Natural killer cell (primary cell): ENCODE data around the gene TLE1. TPM values are rescaled to one million over a fixed set of nuclear protein-coding genes. Genes with fewer than 3 reads are reported as not detected.
A peak's percentile ranks its signal among the peaks of the same experiment; 100 is the strongest.

Experiments used
- ATAC-seq, 3 donors: fragments of 150-1000 bp in 2 of 3; fragments of 200-7000 bp in 1 of 3; cut with Tn5 transposase; 1 replicate in 1 of 3; 2 replicates in 2 of 3; pipeline ENCODE4 v1.10.0; 2021; ENCODE audit warnings: mild to moderate bottlenecking in 2 of 3, moderate library complexity in 2 of 3
- DNase-seq, 2 donors: peaks; one replicate each; pipeline versions ENCODE4 v3.0.0 to v3.0.0-alpha.2; 2013 to 2021; ENCODE audit warnings: mixed read lengths in 1 of 2
- H3K27ac ChIP-seq: one replicate; pipeline ENCODE4 v1.5.1; 2013; ENCODE audit warnings: mild to moderate bottlenecking, low read length
- H3K27me3 ChIP-seq: one replicate; pipeline ENCODE4 v1.6.1; 2013; ENCODE audit warnings: low read length; ENCODE audit not compliant: control insufficient read depth, insufficient read depth
- H3K36me3 ChIP-seq: one replicate; pipeline ENCODE4 v1.6.1; 2013; ENCODE audit warnings: low read length; ENCODE audit not compliant: control insufficient read depth, insufficient read depth
- H3K4me1 ChIP-seq: one replicate; pipeline ENCODE4 v1.6.1; 2013; ENCODE audit warnings: low read length; ENCODE audit not compliant: control insufficient read depth, insufficient read depth
- H3K4me3 ChIP-seq: one replicate; pipeline ENCODE4 v1.5.1; 2013; ENCODE audit warnings: low read length
- H3K9me3 ChIP-seq: one replicate; pipeline ENCODE4 v1.6.1; 2013; ENCODE audit warnings: low read length; ENCODE audit not compliant: control insufficient read depth, insufficient read depth
- H3K27ac Mint-ChIP-seq, 2 donors: one replicate each; pipeline ENCODE4 v1.8.0; 2022; ENCODE audit warnings: mild to moderate bottlenecking in 2 of 2, mixed read lengths in 2 of 2, moderate library complexity in 1 of 2
- H3K27me3 Mint-ChIP-seq, 2 donors: one replicate each; pipeline ENCODE4 v1.8.0; 2022; ENCODE audit warnings: low read depth in 2 of 2, mixed read lengths in 2 of 2
- H3K36me3 Mint-ChIP-seq: one replicate; pipeline ENCODE4 v1.8.0; 2022; ENCODE audit warnings: mixed read lengths
- H3K4me1 Mint-ChIP-seq, 2 donors: one replicate each; pipeline ENCODE4 v1.8.0; 2022; ENCODE audit warnings: mixed read lengths in 2 of 2
- H3K4me3 Mint-ChIP-seq: one replicate; pipeline ENCODE4 v1.8.0; 2022; ENCODE audit warnings: mild to moderate bottlenecking, moderate library complexity, mixed read lengths
- H3K9me3 Mint-ChIP-seq, 2 donors: one replicate each; pipeline ENCODE4 v1.8.0; 2022; ENCODE audit warnings: mixed read lengths in 2 of 2
- CTCF ChIP-seq: fragments of 200-600 bp; IDR thresholded peaks from one replicate; pipeline ENCODE4 v1.8.0; 2022; ENCODE audit warnings: antibody characterized with exemption
- WGBS: methylation state at CpG from one replicate; pipeline ENCODE4 v1.1.7; 2013; ENCODE audit warnings: missing lambda C conversion rate; ENCODE audit not compliant: insufficient coverage; 5-methylcytosine and 5-hydroxymethylcytosine counted together
- intact Hi-C: fragments of 100-400 bp; cut with micrococcal nuclease; formaldehyde crosslinking; loops from one replicate; pipeline ENCODE4 v1.14.2; 2022
- total RNA-seq, 4 donors: library from RNA; stranded (reverse); fragments of 120-200 nt in 1 of 4; gene quantifications; one replicate each; pipeline versions ENCODE4 v1.2.3 to v1.2.4, GENCODE V29; 2013 to 2022

Gene TLE1
- total RNA-seq, 3 donors from 2014 or later (not counting 1 experiment from before 2014, with no cell fraction given) = 38.8 to 58.9 (median 44.5) TPM

GRCh38 chr9:81589392-81589791 is 100.0 kb downstream of the TLE1 start:
- intact Hi-C loops = no loop called here
- H3K4me3 ChIP-seq = no peak overlapping the region
- H3K27ac Mint-ChIP-seq = peak overlapping the region in 1 of 2 donors; percentile 61
- peaks cover 13 to 18% of the 10 kb centered on the region in 2 donors for H3K4me1 Mint-ChIP-seq
- no peaks in the 10 kb centered on the region for H3K27me3 ChIP-seq
- no peaks in the 10 kb centered on the region for H3K9me3 ChIP-seq
- H3K4me1 ChIP-seq = peaks cover 7% of the 10 kb centered on the region
- no peaks in the 10 kb centered on the region for H3K9me3 Mint-ChIP-seq
- ATAC-seq (no peak), DNase-seq (no peak)
- H3K27me3 Mint-ChIP-seq = no peaks in the 10 kb centered on the region
- peaks cover 15% of the 10 kb centered on the region for H3K36me3 Mint-ChIP-seq
- no peak for TF ChIP-seq CTCF
- no peak overlapping the region for H3K27ac ChIP-seq
- no peak overlapping the region for H3K4me3 Mint-ChIP-seq
- peaks cover 38% of the 10 kb centered on the region for H3K36me3 ChIP-seq
- 84% methylated on average over 5 of the region's 5 CpGs for WGBS

- H3K27ac Mint-ChIP-seq = no peak overlapping the region
- H3K9me3 Mint-ChIP-seq = no peaks in the 10 kb centered on the region
- H3K4me1 Mint-ChIP-seq = peaks cover 5 to 8% of the 10 kb centered on the region in 2 donors
- H3K4me3 Mint-ChIP-seq = no peak overlapping the region
- Histone ChIP-seq H3K36me3 (peaks cover 44% of the 10 kb centered on the region), H3K27ac (no peak overlapping the region), H3K4me1 (peaks cover 7% of the 10 kb centered on the region), H3K4me3 (no peak overlapping the region), H3K9me3 (no peaks in the 10 kb centered on the region), H3K27me3 (no peaks in the 10 kb centered on the region)
- intact Hi-C loops = no loop called here
- 94% methylated on average over 15 of the region's 15 CpGs for WGBS
- no peak for ATAC-seq
- peaks cover 15% of the 10 kb centered on the region for H3K36me3 Mint-ChIP-seq
- DNase-seq = no peak
- no peaks in the 10 kb centered on the region for H3K27me3 Mint-ChIP-seq
- TF ChIP-seq CTCF = no peak
Observed at GRCh38 chr9:81588148-81588871, 101.0 kb downstream of the TLE1 start.

GRCh38 chr9:81586786-81587185 is 102.6 kb downstream of the TLE1 start:
- Mint-ChIP-seq H3K4me3 (no peak overlapping the region), H3K27me3 (no peaks in the 10 kb centered on the region), H3K27ac (no peak overlapping the region), H3K9me3 (no peaks in the 10 kb centered on the region), H3K4me1 (no peaks in the 10 kb centered on the region), H3K36me3 (peaks cover 15% of the 10 kb centered on the region)
- WGBS = 71% methylated on average over 1 of the region's 1 CpG
- H3K9me3 ChIP-seq = no peaks in the 10 kb centered on the region
- H3K27me3 ChIP-seq = no peaks in the 10 kb centered on the region
- no peak for TF ChIP-seq CTCF
- no peak overlapping the region for H3K4me3 ChIP-seq
- DNase-seq (no peak), ATAC-seq (no peak)
- H3K27ac ChIP-seq = no peak overlapping the region
- no peaks in the 10 kb centered on the region for H3K4me1 ChIP-seq
- H3K36me3 ChIP-seq = peaks cover 48% of the 10 kb centered on the region
- intact Hi-C loops = no loop called here
